OCI-LY1 (cell line): Measurements from ENCODE around the gene TLCD4.
"Not testable (repeated sequence)": the region's sequence is repeated elsewhere in the genome, so short reads cannot be mapped to it uniquely, and the experiment has no call there.

Experiments used
- H2AFZ ChIP-seq: fragments of 200-600 bp; sonication (generic), shearing (Covaris generic); 2 replicates; pipeline ENCODE4 v1.6.0; 2014; ENCODE audit warnings: antibody characterized with exemption, mild to moderate bottlenecking, low read length
- H3F3A ChIP-seq: fragments of 200-600 bp; sonication (generic), shearing (Covaris generic); 2 replicates; pipeline ENCODE4 v1.6.0; 2014; ENCODE audit warnings: mild to moderate bottlenecking, antibody characterized with exemption, low read length, moderate library complexity; ENCODE audit not compliant: insufficient read depth
- H3K27ac ChIP-seq: fragments of 200-600 bp; sonication (generic); 2 replicates; pipeline ENCODE4 v1.5.1; 2014; ENCODE audit warnings: low read length, mixed run types, mild to moderate bottlenecking, low read depth; ENCODE audit not compliant: poor library complexity, severe bottlenecking
- H3K27me3 ChIP-seq: fragments of 200-600 bp; sonication (generic); 2 replicates; pipeline ENCODE4 v1.6.0; 2014; ENCODE audit warnings: antibody characterized with exemption, mild to moderate bottlenecking, low read length, moderate library complexity; ENCODE audit not compliant: insufficient read depth
- H3K36me3 ChIP-seq: fragments of 200-600 bp; sonication (generic); 2 replicates; pipeline ENCODE4 v1.6.1; 2014; ENCODE audit warnings: mild to moderate bottlenecking, antibody characterized with exemption, low read length, moderate library complexity, mixed read lengths; ENCODE audit not compliant: insufficient read depth
- H3K4me1 ChIP-seq: fragments of 200-600 bp; sonication (generic); 2 replicates; pipeline ENCODE4 v1.5.1; 2014; ENCODE audit warnings: mild to moderate bottlenecking, low read length, moderate library complexity; ENCODE audit not compliant: insufficient read depth, severe bottlenecking
- H3K4me2 ChIP-seq: fragments of 200-600 bp; sonication (generic), shearing (Covaris generic); 2 replicates; pipeline ENCODE4 v1.6.1; 2014; ENCODE audit warnings: low read length
- H3K4me3 ChIP-seq: fragments of 200-600 bp; sonication (generic); 2 replicates; pipeline ENCODE4 v1.5.1; 2014; ENCODE audit warnings: low read length, low read depth, mild to moderate bottlenecking, mixed read lengths; ENCODE audit not compliant: poor library complexity, severe bottlenecking
- H3K79me2 ChIP-seq: fragments of 200-600 bp; shearing (Covaris generic); 2 replicates; pipeline ENCODE4 v1.6.1; 2016; ENCODE audit warnings: mixed run types, low read length, mixed read lengths; ENCODE audit not compliant: insufficient read depth
- H3K9ac ChIP-seq: fragments of 200-600 bp; sonication (generic), shearing (Covaris generic); 2 replicates; pipeline ENCODE4 v1.6.1; 2014; ENCODE audit warnings: mild to moderate bottlenecking, low read length, mixed read lengths
- H3K9me2 ChIP-seq: fragments of 200-600 bp; sonication (generic), shearing (Covaris generic); 2 replicates; pipeline ENCODE4 v1.6.1; 2014; ENCODE audit warnings: low read depth, mild to moderate bottlenecking, low read length, mixed read lengths
- H3K9me3 ChIP-seq: fragments of 200-600 bp; shearing (Covaris generic); 2 replicates; pipeline ENCODE4 v1.6.1; 2014; ENCODE audit warnings: low read length, mixed read lengths
- H4K20me1 ChIP-seq: fragments of 200-600 bp; sonication (generic), shearing (Covaris generic); 2 replicates; pipeline ENCODE4 v1.6.0; 2016; ENCODE audit warnings: mild to moderate bottlenecking, low read length; ENCODE audit not compliant: insufficient read depth
- EZH2 ChIP-seq: fragments of 200-600 bp; sonication (generic), shearing (Covaris generic); IDR thresholded peaks from 2 replicates; pipeline ENCODE4 v1.8.0; 2017; ENCODE audit warnings: borderline replicate concordance, mixed run types, mild to moderate bottlenecking, antibody characterized with exemption, low read length, moderate library complexity, mixed read lengths
- TF ChIP-seq, protein P1 (sequence below): fragments of 200-600 bp; sonication (generic), shearing (Covaris generic); IDR thresholded peaks from 2 replicates; pipeline ENCODE4 v1.5.1; 2017; ENCODE audit warnings: mild to moderate bottlenecking, antibody characterized with exemption, low read length, moderate library complexity, mixed read lengths

TLCD4 gene

DNA sequence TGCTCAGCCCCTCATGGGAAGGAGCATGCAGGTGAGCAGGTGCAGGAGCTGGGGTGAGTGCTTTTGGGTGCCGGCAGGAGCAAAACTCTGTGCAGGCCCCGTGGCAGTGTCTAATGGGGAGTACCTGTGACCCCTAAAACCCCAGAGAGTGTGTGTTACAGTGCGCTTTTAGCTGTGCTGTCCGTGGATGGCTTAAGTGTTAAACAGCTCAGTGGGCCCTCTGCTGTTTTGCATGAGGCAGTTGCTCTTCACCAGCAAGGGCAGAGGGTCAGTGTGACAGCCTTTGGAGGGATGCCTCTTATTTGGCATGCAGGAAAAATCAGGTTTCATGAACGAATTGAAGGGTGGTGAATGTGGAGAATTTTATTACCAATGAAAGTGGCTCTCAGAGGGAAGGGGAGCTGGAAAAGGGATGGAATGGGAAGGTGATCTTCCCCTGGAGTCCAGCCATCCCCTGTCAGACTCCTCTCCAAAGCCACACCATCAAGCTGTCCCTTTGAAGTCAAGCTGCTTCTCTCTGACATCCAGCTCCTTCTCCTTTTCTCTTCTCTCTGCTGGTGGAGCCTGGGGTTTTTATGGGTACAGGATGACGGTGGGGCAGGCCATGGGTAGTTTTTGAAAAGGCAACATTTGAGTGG is 27.4 kb upstream of the TLCD4 start:
- H3K9me3 ChIP-seq: no peaks in the 10 kb centered on the region
- no peaks in the 10 kb centered on the region for H4K20me1 ChIP-seq
- H2AFZ ChIP-seq: no peak overlapping the region
- H3F3A ChIP-seq: no peaks in the 10 kb centered on the region
- H3K36me3 ChIP-seq: no peaks in the 10 kb centered on the region
- H3K9ac ChIP-seq: no peak overlapping the region
- no peak for TF ChIP-seq EZH2
- TF ChIP-seq, protein P1, sequence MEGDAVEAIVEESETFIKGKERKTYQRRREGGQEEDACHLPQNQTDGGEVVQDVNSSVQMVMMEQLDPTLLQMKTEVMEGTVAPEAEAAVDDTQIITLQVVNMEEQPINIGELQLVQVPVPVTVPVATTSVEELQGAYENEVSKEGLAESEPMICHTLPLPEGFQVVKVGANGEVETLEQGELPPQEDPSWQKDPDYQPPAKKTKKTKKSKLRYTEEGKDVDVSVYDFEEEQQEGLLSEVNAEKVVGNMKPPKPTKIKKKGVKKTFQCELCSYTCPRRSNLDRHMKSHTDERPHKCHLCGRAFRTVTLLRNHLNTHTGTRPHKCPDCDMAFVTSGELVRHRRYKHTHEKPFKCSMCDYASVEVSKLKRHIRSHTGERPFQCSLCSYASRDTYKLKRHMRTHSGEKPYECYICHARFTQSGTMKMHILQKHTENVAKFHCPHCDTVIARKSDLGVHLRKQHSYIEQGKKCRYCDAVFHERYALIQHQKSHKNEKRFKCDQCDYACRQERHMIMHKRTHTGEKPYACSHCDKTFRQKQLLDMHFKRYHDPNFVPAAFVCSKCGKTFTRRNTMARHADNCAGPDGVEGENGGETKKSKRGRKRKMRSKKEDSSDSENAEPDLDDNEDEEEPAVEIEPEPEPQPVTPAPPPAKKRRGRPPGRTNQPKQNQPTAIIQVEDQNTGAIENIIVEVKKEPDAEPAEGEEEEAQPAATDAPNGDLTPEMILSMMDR: no peak
- H3K27ac ChIP-seq: no peak overlapping the region
- H3K79me2 ChIP-seq: no peaks in the 10 kb centered on the region
- H3K4me1 ChIP-seq: no peaks in the 10 kb centered on the region
- H3K27me3 ChIP-seq: no peaks in the 10 kb centered on the region
- no peak overlapping the region for H3K4me3 ChIP-seq
- H3K9me2 ChIP-seq: no peaks in the 10 kb centered on the region
- no peak overlapping the region for H3K4me2 ChIP-seq

- not testable (repeated sequence) for H4K20me1 ChIP-seq, H3K27me3 ChIP-seq, H3K27ac ChIP-seq, H2AFZ ChIP-seq, H3K4me1 ChIP-seq, H3K9ac ChIP-seq, H3F3A ChIP-seq, H3K36me3 ChIP-seq, H3K9me2 ChIP-seq, H3K79me2 ChIP-seq, H3K4me3 ChIP-seq, H3K4me2 ChIP-seq, H3K9me3 ChIP-seq
These were observed 25.9 kb upstream of the TLCD4 start for GRCh38 chr1:95091290-95091689.

GRCh38 chr1:95092891-95093290 is 24.3 kb upstream of the TLCD4 start:
- not testable (repeated sequence) for H3K4me2 ChIP-seq

GRCh38 chr1:95093296-95093695 is 23.9 kb upstream of the TLCD4 start:
- Histone ChIP-seq H3K9me3 (no peaks in the 10 kb centered on the region), H3K36me3 (no peaks in the 10 kb centered on the region), H3K27me3 (no peaks in the 10 kb centered on the region), H3K4me1 (no peaks in the 10 kb centered on the region), H3K27ac (no peak overlapping the region), H2AFZ (no peak overlapping the region), H3K79me2 (no peaks in the 10 kb centered on the region), H3K4me2 (no peak overlapping the region), H4K20me1 (no peaks in the 10 kb centered on the region), H3K9me2 (no peaks in the 10 kb centered on the region), H3K9ac (no peak overlapping the region), H3K4me3 (no peak overlapping the region), H3F3A (no peaks in the 10 kb centered on the region)
- TF ChIP-seq, protein P1: no peak
- no peak for TF ChIP-seq EZH2

More at GRCh38 chr1:95092891-95093290, 24.3 kb upstream of the TLCD4 start:
- not testable (repeated sequence) for H3K4me3 ChIP-seq, H3K4me1 ChIP-seq, H3K36me3 ChIP-seq, H3K9ac ChIP-seq, H4K20me1 ChIP-seq, H3K79me2 ChIP-seq, H3K27me3 ChIP-seq, H3K9me2 ChIP-seq, H3K27ac ChIP-seq, H3F3A ChIP-seq, H2AFZ ChIP-seq, H3K9me3 ChIP-seq
